ENCODE results near the gene KDM8. TPM values are rescaled to one million over a fixed set of nuclear protein-coding genes. Genes with fewer than 3 reads are reported as not detected.
"Not testable (repeated sequence)": the region's sequence is repeated elsewhere in the genome, so short reads cannot be mapped to it uniquely, and the experiment has no call there.

Gene KDM8
- total RNA-seq, 1 donor, result 3.3 TPM

DNA sequence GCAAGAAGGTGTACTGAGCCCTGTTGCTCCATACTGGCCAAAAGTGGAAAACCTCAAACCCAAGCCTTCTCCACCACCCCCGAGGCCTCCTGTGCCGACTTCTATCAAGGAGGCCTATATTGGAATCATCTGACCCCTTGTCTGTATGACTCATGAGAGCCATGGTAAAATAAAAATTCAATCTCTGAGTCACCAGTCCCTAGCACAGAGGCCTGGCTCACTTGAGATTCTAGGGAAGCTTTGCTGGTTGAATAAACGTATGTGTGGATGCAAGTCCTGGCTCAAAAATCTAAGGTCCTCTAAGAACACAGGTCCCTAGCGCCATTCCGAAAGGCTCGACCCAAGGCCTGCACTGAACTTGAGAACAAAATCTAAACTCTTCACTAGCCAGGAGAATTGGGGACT is 50.2 kb downstream of the KDM8 start:
- TF ChIP-seq, protein P1, sequence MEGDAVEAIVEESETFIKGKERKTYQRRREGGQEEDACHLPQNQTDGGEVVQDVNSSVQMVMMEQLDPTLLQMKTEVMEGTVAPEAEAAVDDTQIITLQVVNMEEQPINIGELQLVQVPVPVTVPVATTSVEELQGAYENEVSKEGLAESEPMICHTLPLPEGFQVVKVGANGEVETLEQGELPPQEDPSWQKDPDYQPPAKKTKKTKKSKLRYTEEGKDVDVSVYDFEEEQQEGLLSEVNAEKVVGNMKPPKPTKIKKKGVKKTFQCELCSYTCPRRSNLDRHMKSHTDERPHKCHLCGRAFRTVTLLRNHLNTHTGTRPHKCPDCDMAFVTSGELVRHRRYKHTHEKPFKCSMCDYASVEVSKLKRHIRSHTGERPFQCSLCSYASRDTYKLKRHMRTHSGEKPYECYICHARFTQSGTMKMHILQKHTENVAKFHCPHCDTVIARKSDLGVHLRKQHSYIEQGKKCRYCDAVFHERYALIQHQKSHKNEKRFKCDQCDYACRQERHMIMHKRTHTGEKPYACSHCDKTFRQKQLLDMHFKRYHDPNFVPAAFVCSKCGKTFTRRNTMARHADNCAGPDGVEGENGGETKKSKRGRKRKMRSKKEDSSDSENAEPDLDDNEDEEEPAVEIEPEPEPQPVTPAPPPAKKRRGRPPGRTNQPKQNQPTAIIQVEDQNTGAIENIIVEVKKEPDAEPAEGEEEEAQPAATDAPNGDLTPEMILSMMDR (IDR thresholded peaks at IDR 0.05; ENCODE audit: insufficient read depth, low read length), result no peak
- H3K4me3 ChIP-seq (ENCODE audit: low read depth, low read length), result no peak overlapping the region

DNA sequence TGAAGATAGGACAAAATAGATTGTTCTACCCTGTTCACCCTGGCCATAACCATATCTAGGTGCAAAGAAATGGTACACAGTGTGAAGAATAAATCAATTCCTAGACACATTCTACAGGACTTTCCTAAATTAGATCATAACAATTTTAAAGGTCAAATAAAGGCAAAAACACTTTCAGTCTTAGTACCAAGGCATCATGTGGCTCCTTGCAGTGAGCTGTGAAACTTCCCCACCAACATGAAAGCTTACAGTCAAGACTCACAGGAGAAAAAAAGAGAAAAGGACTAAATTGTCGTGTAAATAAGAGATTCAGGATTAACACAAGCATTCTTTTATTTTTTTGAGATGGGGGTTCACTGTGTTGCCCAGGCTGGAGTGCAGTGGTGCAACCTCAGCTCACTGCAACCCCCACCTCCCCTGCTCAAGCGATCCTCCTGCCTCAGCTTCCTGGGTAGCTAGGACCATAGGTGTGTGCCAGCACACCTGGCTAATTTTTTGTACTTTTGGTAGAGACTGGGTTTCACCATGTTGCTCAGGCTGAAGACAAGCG is 51.0 kb downstream of the KDM8 start:
- H3K4me3 ChIP-seq (ENCODE audit: low read depth, low read length), result no peak overlapping the region
- TF ChIP-seq, protein P1 (IDR thresholded peaks at IDR 0.05; ENCODE audit: insufficient read depth, low read length), result no peak
- no peak for DNase-seq (ENCODE audit: low read depth)

More for the DNA sequence above, 50.2 kb downstream of the KDM8 start:
- peak; percentile 83 for DNase-seq (ENCODE audit: low read depth)

GRCh38 chr16:27256861-27257260 is 53.5 kb downstream of the KDM8 start:
- DNase-seq (ENCODE audit: low read depth), result no peak
- H3K4me3 ChIP-seq (ENCODE audit: low read depth, low read length), result no peak overlapping the region
- TF ChIP-seq, protein P1 (IDR thresholded peaks at IDR 0.05; ENCODE audit: insufficient read depth, low read length), result no peak

- H3K4me3 ChIP-seq (ENCODE audit: low read depth, low read length), result no peak overlapping the region
- DNase-seq (ENCODE audit: low read depth), result no peak
- TF ChIP-seq, protein P1 (IDR thresholded peaks at IDR 0.05; ENCODE audit: insufficient read depth, low read length), result no peak
Measured at GRCh38 chr16:27257271-27257670, 53.9 kb downstream of the KDM8 start.

- no peak overlapping the region for H3K4me3 ChIP-seq (ENCODE audit: low read depth, low read length)
- peak; percentile 38 for DNase-seq (ENCODE audit: low read depth)
- TF ChIP-seq, protein P1 (IDR thresholded peaks at IDR 0.05; ENCODE audit: insufficient read depth, low read length), result no peak
Measured at GRCh38 chr16:27258241-27258734, 55.0 kb downstream of the KDM8 start.

- TF ChIP-seq, protein P1 (IDR thresholded peaks at IDR 0.05; ENCODE audit: insufficient read depth, low read length), result no peak
- no peak overlapping the region for H3K4me3 ChIP-seq (ENCODE audit: low read depth, low read length)
- no peak for DNase-seq (ENCODE audit: low read depth)
Measured at GRCh38 chr16:27259710-27260109, 56.4 kb downstream of the KDM8 start.

DNA sequence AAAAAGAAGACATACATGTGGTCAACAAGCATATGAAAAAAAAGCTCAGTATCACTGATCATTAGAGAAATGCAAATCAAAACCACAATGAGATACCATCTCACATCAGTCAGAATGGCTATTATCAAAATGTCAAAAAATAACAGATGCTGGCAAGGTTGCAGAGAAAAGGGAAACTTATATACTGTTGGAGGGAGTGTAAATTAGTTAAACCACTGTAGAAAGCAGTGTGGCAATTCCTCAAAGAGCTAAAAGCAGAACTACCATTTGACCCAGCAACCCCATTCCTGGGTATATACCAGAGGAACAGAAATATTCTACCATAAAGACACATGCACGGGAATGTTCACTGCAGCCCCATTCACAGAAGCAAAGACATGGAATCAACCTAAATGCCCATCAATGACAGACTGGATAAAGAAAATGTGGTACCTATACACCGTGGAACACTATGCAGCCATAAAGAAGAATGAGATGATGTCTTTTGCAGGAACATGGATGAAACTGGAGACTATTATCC is 59.6 kb downstream of the KDM8 start:
- not testable (repeated sequence) for DNase-seq (ENCODE audit: low read depth); H3K4me3 ChIP-seq (ENCODE audit: low read depth, low read length)

All from fibroblast of the aortic adventitia (primary cell).